Lung (tissue), 12 donors: ENCODE measurements around the gene SLC28A3. TPM values are rescaled to one million over a fixed set of nuclear protein-coding genes. Genes with fewer than 3 reads are reported as not detected.

Source experiments
- ATAC-seq: fragments of 200-7000 bp; cut with Tn5 transposase; one replicate; pipeline ENCODE4 v1.9.1; 2020; ENCODE audit warnings: moderate number of reproducible peaks; ENCODE audit not compliant: insufficient read depth, low FRiP score
- DNase-seq, 3 donors: peaks; one replicate each; pipeline ENCODE4 v3.0.0-alpha.2; 2013 to 2017
- H3K27ac ChIP-seq, 2 donors: one replicate each; pipeline ENCODE4 v1.5.1; 2013; ENCODE audit warnings: mild to moderate bottlenecking in 2 of 2, moderate library complexity in 2 of 2, control low read depth in 1 of 2, inconsistent platforms in 1 of 2, low read depth in 1 of 2, low read length in 1 of 2
- H3K27me3 ChIP-seq, 3 donors: one replicate each; pipeline ENCODE4 v1.5.1; 2013; ENCODE audit warnings: low read length in 2 of 3; ENCODE audit not compliant: control insufficient read depth in 3 of 3, insufficient read depth in 3 of 3
- H3K36me3 ChIP-seq, 4 donors: one replicate each; pipeline ENCODE4 v1.5.1; 2013; ENCODE audit warnings: low read length in 4 of 4, mild to moderate bottlenecking in 1 of 4, moderate library complexity in 1 of 4; ENCODE audit not compliant: control insufficient read depth in 4 of 4, insufficient read depth in 4 of 4
- H3K4me1 ChIP-seq, 5 donors: one replicate each; pipeline ENCODE4 v1.5.1; 2013; ENCODE audit warnings: low read length in 5 of 5, mild to moderate bottlenecking in 2 of 5, moderate library complexity in 1 of 5; ENCODE audit not compliant: control insufficient read depth in 5 of 5, insufficient read depth in 5 of 5
- H3K4me3 ChIP-seq: one replicate; pipeline ENCODE4 v1.5.1; 2013; ENCODE audit warnings: mild to moderate bottlenecking, control low read depth, moderate library complexity
- H3K9ac ChIP-seq, 2 donors: one replicate each; pipeline ENCODE4 v1.5.1; 2013; ENCODE audit warnings: low read length in 2 of 2, control low read depth in 1 of 2; ENCODE audit not compliant: insufficient read depth in 1 of 2
- H3K9me3 ChIP-seq, 4 donors: one replicate each; pipeline ENCODE4 v1.5.1; 2013; ENCODE audit warnings: low read length in 3 of 4, mild to moderate bottlenecking in 1 of 4, moderate library complexity in 1 of 4; ENCODE audit not compliant: control insufficient read depth in 4 of 4, insufficient read depth in 3 of 4
- WGBS, 2 donors: extraction: QIAGEN DNeasy Blood & Tissue Kit; methylation state at CpG; one replicate each; pipeline ENCODE4 v1.1.7; 2013; 5-methylcytosine and 5-hydroxymethylcytosine counted together
- polyA plus RNA-seq, 2 donors: library from polyadenylated mRNA; stranded (reverse); fragments of 200-250 nt; gene quantifications; one replicate each; pipeline ENCODE4 v1.2.1, GENCODE V29; 2013
- total RNA-seq, 2 donors: library from RNA; depleted of rRNA in 1 of 2; stranded (reverse); fragments of >200 nt in 1 of 2; gene quantifications; one replicate each; pipeline ENCODE4 v1.2.1, GENCODE V29; 2014 to 2021
- TF ChIP-seq, protein P1 (sequence below): IDR thresholded peaks from 2 replicates; pipeline ENCODE4 v1.5.1; 2012; ENCODE audit warnings: mild to moderate bottlenecking; ENCODE audit errors: control extremely low read depth, extremely low read depth
- donor health status: control.
- donor health status: control.
- donor health status: Bipolar disorder and iron deficiency.
- donor health status: healthy.
- donor health status: DM: yes; HTN: yes; CAD: no.

Gene SLC28A3
- total and polyA plus RNA-seq, 4 donors: 0.59 to 4.0 (median 0.88) TPM

DNA sequence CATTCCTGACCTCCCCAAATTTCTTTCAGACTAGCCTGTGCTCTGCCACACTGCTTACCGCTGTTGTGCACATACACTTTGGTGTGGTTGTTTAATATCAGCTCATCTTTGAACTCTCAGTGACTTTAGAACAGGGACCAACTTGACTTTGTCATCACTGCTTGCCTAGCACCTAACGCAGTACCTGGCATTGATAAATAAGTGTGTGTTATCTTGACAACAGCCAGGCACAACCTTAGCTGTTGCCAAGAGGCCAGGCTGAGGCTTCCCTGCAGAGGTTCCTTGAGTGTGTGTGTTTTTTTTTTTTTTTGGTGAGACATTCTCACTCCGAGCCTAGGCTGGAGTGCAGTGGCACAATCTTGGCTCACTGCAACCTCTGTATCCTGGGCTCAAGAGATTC lies 41.0 kb upstream of the SLC28A3 start:
- TF ChIP-seq, protein P1, sequence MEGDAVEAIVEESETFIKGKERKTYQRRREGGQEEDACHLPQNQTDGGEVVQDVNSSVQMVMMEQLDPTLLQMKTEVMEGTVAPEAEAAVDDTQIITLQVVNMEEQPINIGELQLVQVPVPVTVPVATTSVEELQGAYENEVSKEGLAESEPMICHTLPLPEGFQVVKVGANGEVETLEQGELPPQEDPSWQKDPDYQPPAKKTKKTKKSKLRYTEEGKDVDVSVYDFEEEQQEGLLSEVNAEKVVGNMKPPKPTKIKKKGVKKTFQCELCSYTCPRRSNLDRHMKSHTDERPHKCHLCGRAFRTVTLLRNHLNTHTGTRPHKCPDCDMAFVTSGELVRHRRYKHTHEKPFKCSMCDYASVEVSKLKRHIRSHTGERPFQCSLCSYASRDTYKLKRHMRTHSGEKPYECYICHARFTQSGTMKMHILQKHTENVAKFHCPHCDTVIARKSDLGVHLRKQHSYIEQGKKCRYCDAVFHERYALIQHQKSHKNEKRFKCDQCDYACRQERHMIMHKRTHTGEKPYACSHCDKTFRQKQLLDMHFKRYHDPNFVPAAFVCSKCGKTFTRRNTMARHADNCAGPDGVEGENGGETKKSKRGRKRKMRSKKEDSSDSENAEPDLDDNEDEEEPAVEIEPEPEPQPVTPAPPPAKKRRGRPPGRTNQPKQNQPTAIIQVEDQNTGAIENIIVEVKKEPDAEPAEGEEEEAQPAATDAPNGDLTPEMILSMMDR: no peak
- H3K27ac ChIP-seq: no peak overlapping the region
- WGBS, 2 donors: 92 to 100% methylated on average over 3 of the region's 3 CpGs
- no peaks in the 10 kb centered on the region for H3K27me3 ChIP-seq
- H3K36me3 ChIP-seq: no peaks in the 10 kb centered on the region
- no peak for ATAC-seq
- H3K4me1 ChIP-seq: peaks cover 0 to 5% (median 0%) of the 10 kb centered on the region in 5 donors
- no peaks in the 10 kb centered on the region for H3K9me3 ChIP-seq
- DNase-seq: no peak
- no peak overlapping the region for H3K4me3 ChIP-seq
- no peak overlapping the region for H3K9ac ChIP-seq

DNA sequence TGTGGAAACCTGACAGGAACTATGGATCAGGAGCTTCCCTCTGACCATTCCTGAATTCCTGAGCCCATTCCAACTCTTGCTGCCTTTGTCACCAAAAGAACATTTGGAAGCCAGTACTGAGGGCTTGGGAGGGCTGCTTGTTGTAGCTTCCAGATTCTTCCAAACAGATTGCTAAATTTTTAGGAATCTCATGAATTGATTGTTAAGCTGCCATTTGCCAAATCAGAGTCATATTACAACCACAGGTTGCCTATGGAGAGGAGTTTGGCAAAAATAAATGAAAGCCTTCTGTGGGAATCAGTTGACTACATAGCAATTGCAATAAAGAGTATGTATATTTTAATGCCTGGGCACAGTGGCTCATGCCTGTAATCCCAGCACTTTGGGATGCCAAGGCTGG lies 39.2 kb upstream of the SLC28A3 start:
- Histone ChIP-seq H3K36me3 (no peaks in the 10 kb centered on the region), H3K4me1 (peaks cover 0 to 5% (median 0%) of the 10 kb centered on the region in 5 donors), H3K27ac (no peak overlapping the region), H3K9ac (no peak overlapping the region), H3K9me3 (no peaks in the 10 kb centered on the region), H3K4me3 (no peak overlapping the region), H3K27me3 (no peaks in the 10 kb centered on the region)
- no peak for DNase-seq
- TF ChIP-seq, protein P1: no peak
- no peak for ATAC-seq

DNA sequence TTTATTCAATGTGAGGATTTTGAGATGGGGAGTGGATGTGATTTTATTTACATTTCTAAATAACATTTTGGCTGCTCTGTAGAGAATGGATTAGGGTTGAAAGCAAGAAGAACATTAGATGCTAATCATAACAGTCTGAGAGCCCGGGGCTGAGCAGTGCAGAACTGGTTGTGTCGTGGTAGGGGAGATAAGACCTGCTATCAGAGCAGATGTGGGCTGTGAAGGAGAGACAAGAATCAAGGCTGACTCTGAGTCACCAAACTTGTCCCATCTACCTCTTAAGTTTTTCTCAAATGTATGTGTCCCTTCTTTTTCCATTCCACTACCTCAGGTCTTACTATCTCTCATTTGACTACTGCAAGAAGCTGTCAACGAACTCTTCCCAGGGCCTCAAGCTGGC lies 35.4 kb upstream of the SLC28A3 start:
- Histone ChIP-seq H3K27me3 (no peaks in the 10 kb centered on the region), H3K4me3 (no peak overlapping the region), H3K27ac (no peak overlapping the region), H3K9me3 (no peaks in the 10 kb centered on the region), H3K36me3 (no peaks in the 10 kb centered on the region), H3K4me1 (no peaks in the 10 kb centered on the region), H3K9ac (no peak overlapping the region)
- 64 to 78% methylated on average over 3 of the region's 3 CpGs for WGBS, 2 donors
- no peak for DNase-seq
- ATAC-seq: no peak
- TF ChIP-seq, protein P1: no peak

DNA sequence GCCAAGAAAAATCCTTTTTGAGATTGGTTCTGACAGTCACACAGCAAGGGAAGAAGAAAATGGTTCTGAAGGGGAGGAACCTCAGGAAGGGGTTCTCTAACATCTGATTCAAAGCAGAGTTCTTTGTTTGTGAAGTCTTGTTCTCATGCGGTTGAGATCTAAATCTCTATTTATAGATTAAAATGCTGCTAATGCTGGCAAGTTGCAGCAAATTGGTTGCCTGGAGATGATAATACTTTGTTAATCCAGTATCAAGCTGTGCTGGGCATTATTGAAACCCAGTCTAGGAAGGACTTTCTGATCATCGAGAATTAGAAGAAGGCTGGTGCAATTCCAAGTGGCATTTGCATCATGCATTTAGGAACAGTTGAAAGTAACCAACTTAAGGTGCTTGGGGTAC lies 34.0 kb upstream of the SLC28A3 start:
- WGBS, 2 donors: 61 to 62% methylated on average over 2 of the region's 2 CpGs
- Histone ChIP-seq H3K36me3 (no peaks in the 10 kb centered on the region), H3K27ac (no peak overlapping the region), H3K4me3 (no peak overlapping the region), H3K27me3 (no peaks in the 10 kb centered on the region), H3K4me1 (no peaks in the 10 kb centered on the region), H3K9me3 (no peaks in the 10 kb centered on the region), H3K9ac (no peak overlapping the region)
- no peak for DNase-seq
- ATAC-seq: no peak
- TF ChIP-seq, protein P1: no peak
